HG02759 (cell line): ENCODE measurements around the gene GPER1.
"Not testable (repeated sequence)": the region's sequence is repeated elsewhere in the genome, so short reads cannot be mapped to it uniquely, and the experiment has no call there.

ENCODE experiments used
- ATAC-seq: cut with Tn5 transposase; IDR thresholded peaks from one replicate; pipeline ENCODE4 v1.9.1; 2021; ENCODE audit warnings: mild to moderate bottlenecking, moderate library complexity; ENCODE audit not compliant: unreplicated experiment

Gene GPER1

GRCh38 chr7:1068013-1068412 is 19.9 kb upstream of the GPER1 start:
- ATAC-seq: no peak

DNA sequence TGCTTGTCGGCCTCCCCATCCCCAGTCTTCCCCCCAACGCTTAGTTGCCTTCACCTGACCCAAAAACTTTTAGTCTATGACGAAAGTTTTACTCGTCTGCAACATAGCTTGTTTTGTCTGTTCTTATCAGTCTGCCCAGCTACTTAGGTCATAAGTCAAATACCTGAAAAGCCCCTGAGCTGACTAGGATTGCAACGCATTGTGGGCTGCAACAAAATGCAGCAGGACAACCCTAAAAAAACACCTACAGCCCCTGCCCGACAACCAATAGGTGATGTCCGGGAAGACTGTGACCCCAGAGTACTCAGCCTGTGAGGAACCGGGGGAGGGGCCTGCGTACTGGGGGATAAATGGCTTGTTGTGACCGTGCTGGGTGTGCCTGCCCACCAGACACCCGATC is 19.3 kb upstream of the GPER1 start:
- ATAC-seq: no peak

DNA sequence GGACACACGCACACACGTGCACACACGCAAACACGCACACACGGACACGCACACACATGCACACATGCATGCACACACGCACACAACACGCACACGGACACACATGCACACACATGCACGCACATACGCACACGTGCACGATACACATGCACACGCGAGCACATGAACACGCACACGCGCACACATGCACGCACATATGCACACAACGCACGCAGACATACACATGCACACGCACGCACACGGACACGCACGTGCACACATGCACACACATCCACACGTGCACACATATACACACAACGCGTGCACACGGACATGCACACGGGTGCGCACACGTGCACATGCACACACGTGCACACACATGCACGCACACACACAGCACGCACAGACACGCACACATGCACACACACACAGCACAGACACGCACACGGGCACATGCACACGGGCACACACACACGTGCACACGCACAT is 17.3 kb upstream of the GPER1 start:
- no peak for ATAC-seq

DNA sequence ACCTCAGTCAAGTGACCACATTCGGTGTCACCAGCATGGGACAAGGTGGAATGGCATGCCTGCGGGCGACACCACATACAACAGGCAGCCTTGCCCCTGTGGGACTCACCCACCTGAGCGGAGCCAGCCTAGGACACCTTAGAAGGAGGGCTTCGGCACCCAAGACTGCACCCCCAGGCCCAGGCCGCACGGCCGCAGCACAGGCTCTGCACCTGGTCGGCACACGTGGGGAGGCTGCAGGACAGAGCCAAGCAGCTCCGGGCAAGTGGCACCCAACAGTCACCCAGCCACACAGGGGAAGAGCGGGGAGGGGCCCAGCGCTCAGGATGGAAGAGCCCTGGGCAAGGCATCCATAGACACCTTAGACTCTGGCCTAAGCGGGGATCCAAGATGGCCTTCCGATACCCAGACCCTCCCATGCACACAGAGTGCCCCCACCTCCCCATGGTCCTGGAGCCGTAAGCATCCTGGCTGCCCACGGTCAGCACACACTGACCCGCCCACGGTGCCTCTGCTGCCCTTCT is 16.1 kb upstream of the GPER1 start:
- no peak for ATAC-seq

DNA sequence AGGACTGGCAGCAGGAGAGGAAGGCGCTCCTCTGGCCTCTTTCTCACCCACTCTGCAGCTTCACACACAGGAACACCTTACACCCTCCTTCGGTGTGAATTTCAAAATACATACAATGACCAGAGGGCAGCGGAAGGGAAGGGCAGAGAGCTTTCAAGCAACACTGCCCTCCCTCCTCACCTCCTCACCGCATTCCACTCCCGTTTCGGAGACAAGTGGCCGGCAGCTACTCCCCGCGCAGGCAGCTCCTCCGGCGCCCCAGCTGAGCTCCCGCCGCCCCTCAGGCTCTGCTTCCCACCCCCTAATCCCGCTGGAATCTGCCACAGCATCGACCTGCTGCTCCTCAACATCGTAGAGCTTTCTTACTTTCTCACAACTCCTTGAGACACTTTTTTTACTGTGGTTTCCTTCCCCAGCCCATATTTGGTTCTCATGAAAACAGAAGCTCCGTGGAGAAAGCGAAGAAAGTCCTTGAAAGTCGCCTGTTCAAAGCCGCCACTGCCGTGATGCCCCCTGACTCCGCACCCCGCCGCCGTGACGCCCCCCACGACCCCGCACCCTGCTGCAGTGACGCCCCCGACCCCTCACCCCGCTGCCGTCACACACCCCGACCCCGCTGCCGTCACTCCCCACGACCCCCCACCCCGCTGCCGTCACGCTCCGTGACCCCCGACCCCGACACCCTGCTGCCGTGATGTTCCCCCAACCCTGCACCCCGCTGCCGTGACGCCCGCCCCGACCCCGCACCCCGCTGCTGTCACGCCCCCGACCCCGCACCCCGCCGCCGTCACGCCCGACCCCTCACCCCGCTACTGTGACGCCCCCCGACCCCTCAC is 14.6 kb upstream of the GPER1 start:
- no peak for ATAC-seq

DNA sequence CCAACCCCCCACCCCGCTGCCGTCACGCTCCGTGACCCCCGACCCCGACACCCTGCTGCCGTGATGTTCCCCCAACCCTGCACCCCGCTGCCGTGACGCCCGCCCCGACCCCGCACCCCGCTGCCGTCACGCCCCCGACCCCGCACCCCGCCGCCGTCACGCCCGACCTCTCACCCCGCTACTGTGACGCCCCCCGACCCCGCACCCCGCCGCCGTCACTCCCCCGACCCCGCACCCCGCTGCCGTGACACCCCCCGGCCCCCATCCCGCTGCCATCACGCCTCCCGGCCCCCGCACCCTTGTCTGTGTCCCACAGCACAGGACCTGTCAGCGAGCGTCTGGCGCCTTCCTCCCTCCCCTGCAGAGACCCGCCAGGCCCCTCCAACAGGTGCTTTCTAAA is 13.9 kb upstream of the GPER1 start:
- not testable (repeated sequence) for ATAC-seq

- no peak for ATAC-seq
Measured at GRCh38 chr7:1074593-1075431, 13.1 kb upstream of the GPER1 start.

DNA sequence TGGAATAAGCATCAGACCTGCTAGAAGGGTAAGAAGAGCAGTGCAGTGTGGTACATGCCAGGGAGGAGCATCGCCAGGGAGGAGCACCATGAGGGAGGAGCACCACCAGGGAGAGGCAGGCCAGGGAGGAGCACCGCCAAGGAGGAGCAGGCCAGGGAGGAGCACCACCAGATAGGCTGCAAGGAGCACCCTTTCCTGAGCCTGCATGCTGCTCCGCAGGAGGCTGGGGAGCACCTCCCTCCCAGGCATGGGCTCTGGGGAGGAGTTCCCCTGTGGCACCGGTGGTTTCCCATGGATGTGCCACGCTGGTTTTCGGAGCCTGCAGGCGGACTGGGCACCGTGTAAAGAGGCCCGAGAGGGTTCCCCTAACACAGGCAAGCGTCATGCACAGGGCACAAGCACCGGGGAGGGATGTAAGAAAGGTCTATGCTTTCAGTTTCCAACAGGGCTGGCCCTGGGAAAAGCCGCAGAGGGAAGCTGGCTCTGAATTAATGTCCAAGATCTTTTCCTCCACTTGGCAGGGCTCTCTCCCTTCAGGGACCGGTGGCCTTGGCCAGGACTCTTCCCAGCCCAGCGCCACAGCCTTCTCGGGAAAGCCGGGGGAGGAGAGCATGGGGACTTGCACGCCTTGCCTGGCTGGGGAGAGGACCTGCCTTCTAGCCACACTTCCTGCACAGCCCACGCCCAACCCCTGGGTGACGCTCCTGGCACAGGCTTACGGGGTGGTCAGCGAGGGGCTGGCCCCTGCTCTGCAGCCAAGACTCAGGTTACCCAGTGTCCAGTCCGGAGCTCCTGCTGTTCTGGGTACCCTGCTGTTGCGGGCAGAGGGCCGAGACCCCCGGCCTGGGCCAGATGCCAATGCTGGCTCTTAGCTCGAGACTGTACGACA is 11.5 kb upstream of the GPER1 start:
- no peak for ATAC-seq

DNA sequence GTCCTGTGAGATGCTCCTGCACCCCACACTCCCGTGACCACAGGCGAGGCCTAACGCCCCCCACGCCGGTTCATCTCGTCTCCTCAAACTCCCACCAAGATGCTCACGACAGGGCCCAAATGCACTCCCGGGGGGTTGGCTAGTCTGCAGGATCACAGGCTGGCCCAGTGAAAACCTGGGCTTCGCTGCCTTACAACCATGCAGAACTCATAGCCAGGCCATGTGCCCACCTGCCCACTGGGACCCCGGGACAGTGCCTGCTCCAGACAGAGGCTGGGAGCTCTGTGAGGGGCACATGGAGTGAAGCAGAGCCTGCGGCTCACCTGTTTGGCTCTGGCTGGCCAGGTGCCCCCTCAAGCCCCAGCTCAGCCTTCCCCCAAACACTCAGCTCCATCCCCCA is 9.4 kb upstream of the GPER1 start:
- no peak for ATAC-seq

- no peak for ATAC-seq
Measured at GRCh38 chr7:1078985-1079384, 8.9 kb upstream of the GPER1 start.

DNA sequence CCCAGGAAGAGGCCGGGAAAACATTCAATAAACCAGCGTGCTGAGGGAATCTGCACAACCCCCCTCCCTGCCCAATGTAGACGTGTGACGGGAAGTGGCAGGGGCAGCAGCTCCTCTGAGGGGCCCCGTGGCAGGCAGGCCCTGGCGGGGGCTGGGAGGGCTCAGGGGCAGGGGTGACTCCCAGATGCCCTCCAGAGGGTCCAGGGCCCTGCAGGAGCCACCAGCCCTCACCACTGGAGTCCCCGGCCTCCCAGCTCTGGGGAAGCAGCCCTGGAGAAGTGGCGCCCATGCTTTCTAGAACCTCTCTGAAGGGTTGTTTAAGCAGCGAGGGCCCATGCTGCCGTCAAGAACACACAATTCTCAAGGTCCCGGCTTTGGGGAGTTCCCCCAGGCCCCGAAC is 8.4 kb upstream of the GPER1 start:
- no peak for ATAC-seq

DNA sequence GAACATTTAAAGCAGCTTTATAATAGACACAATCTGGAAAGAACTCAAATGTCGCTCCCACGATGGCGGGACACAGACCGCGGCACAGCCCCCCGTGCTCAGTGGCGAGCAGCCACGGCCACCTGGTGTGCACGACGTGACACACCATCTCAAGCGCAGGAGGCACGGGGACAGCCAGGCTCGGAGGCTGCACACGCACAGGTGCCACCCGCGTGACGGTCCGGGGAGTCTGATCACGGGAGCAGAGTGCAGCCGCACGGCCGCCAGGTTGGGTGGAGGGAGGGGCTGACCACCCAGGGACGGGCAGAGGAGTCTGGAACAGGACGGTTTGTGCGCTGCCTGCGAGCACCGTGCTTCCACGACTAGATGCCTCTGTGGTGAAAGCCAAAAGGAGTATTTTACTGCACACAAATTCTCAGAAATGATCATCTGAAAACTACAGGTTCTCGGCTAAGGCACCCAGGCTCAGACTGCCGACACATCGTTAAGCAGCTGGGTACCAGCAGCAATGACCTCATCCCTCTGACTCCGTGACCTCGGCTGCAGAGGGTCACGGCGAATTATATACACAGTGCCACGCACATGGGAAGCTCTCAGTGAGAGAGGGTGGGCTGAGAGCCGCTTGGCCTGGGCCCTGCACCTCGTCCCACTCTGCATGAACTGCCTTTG is 7.5 kb upstream of the GPER1 start:
- no peak for ATAC-seq

- ATAC-seq: no peak
Measured at GRCh38 chr7:1080921-1081255, 7.0 kb upstream of the GPER1 start.

DNA sequence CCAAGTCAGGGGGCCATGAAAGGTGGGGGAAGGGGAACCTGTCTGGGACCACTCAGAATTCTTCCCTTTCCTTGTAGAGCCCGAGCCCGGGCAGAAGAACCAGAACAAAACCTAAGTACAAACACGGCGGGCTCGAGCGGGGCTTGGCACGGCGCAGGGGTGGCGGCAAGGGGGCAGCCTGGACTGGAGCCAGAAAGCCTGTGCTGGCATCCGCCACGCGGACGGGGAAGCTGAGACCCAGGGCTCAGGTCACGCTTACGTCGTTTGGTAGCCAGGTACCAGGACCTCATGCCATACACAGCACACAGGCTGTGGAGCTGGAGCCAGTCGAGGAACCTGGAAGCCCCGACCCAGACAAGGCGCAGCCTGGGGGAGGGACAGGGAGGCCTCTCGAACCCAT is 6.6 kb upstream of the GPER1 start:
- ATAC-seq: no peak

DNA sequence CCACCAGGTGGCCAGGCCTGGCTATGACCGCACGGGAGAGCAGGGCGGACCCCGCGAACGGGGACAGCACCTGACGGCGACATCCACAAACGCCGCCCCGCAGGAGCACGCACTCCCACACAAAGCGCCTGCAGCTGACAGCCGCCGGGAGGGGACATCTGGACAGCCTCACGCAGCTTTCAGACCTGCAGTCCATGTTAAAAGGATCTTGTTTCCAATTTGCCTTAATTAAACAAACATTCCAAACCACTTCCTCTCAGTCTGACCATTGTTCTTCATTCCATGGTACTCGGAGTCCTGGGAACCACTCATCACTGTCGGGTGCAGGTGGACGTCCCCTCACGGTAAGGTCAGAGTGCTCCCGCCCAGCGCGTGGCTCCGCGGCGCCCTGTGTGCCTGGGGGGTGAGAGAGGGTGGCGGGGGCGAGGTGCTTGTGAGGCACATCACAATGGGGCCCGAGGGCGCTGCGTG is 5.9 kb upstream of the GPER1 start:
- no peak for ATAC-seq

DNA sequence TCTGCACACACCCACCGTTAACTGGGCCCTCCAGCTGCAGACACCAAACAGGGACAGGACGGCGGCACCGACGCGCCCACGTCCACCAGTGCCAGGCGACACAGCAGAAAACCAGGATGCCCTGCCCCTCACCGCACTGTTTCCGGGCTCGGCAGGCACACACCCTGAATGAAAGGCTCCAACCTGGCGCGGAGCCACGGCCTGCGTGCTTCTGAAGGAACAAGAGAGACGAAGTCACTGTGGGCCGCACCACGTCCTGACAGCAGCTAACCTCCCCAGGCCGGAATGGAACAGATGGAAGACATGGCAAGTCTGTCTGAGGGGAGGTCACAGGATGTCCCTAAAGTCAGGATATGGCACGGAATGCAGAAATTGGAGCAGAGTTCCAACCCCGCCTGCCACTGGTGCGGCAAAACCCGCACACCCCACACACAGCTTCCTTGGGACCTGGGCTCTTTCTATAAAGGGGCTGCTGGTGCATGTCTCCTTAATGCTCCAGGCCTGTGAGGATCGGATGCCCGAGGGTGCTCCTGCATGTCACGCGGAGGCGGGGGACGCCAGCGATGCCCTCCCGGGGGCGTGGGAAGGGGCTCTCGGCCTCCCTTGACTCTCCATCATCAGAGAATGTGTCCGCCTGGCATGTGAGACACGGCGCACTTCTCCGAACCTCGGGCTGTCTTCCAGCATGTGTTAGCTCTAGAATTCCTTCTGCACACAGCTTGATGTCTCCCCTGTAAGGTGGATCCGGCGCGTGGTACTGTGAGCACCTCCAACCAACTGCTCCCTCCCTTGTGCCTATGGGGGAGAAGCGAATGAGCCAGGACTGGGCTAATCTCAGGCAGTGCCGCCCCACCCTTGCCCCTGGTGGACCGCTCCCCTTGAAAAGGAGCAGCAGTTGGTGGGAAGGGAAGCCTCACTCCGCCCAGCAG is 3.9 kb upstream of the GPER1 start:
- no peak for ATAC-seq

- ATAC-seq: no peak
Measured at GRCh38 chr7:1085266-1085665, 2.6 kb upstream of the GPER1 start.

GRCh38 chr7:1085910-1086421 is 1.9 kb upstream of the GPER1 start:
- ATAC-seq: no peak
